Measurements from ENCODE around the gene SEMA4C.

SEMA4C gene

GRCh38 chr2:96817882-96818281, 52.0 kb downstream of the SEMA4C start:
- DNase-seq: no peak

GRCh38 chr2:96816836-96817702, 52.8 kb downstream of the SEMA4C start:
- no peak for DNase-seq

- DNase-seq: peak; percentile 66
These were observed 53.6 kb downstream of the SEMA4C start, which contains the start of gene CNNM3 for GRCh38 chr2:96816127-96816835. CNNM3 (plus strand) TSS chr2:96816268; CDS start chr2:96816278, 10 bp downstream.

- DNase-seq: no peak
These were observed 54.4 kb downstream of the SEMA4C start for GRCh38 chr2:96815326-96816126.

- DNase-seq: no peak
These were observed 56.2 kb downstream of the SEMA4C start for GRCh38 chr2:96813656-96814055.

- DNase-seq: no peak
These were observed 58.0 kb downstream of the SEMA4C start for GRCh38 chr2:96811917-96812316.

- DNase-seq: no peak
These were observed 59.1 kb downstream of the SEMA4C start for GRCh38 chr2:96810783-96811192.

- no peak for DNase-seq
These were observed 59.7 kb downstream of the SEMA4C start for GRCh38 chr2:96809951-96810782.
